Ovary (tissue), 9 donors: ENCODE measurements around the gene BUB3. TPM values are rescaled to one million over a fixed set of nuclear protein-coding genes. Genes with fewer than 3 reads are reported as not detected.

Source experiments
- DNase-seq, 5 donors: peaks; one replicate each; pipeline ENCODE4 v3.0.0-alpha.2; 2019 to 2020
- H3K27ac ChIP-seq, 2 donors: fragments of 200-600 bp; one replicate each; pipeline versions ENCODE4 v1.5.1 to v1.8.0; 2019 to 2022
- H3K27me3 ChIP-seq: fragments of 200-600 bp; one replicate; pipeline ENCODE4 v1.8.0; 2022
- H3K36me3 ChIP-seq: fragments of 200-600 bp; sonication (generic); one replicate; pipeline ENCODE4 v1.5.1; 2019
- H3K4me1 ChIP-seq: one replicate; pipeline ENCODE4 v1.8.1; 2013; ENCODE audit warnings: mild to moderate bottlenecking, moderate library complexity; ENCODE audit not compliant: insufficient read depth
- H3K4me3 ChIP-seq: fragments of 200-600 bp; sonication (generic); one replicate; pipeline ENCODE4 v1.5.1; 2017
- H3K9me3 ChIP-seq, 2 donors: fragments of 200-600 bp in 1 of 2; sonication (generic) in 1 of 2; one replicate each; pipeline versions ENCODE4 v1.5.1 to v1.8.1; 2013 to 2019; ENCODE audit warnings: mild to moderate bottlenecking in 1 of 2, moderate library complexity in 1 of 2
- EP300 ChIP-seq: sonication (generic); formaldehyde crosslinking; IDR thresholded peaks from one replicate; pipeline ENCODE4 v1.6.1; 2017; ENCODE audit warnings: antibody characterized with exemption
- POLR2A ChIP-seq: fragments of 450-650 bp; IDR thresholded peaks from one replicate; pipeline ENCODE4 v1.6.1; 2017; ENCODE audit warnings: antibody characterized with exemption, mild to moderate bottlenecking, moderate library complexity
- WGBS, 3 donors: extraction: QIAGEN DNeasy Blood & Tissue Kit in 1 of 3; methylation state at CpG; one replicate each; pipeline versions ENCODE4 v1.1.5 to v1.1.7; 2013 to 2017; 5-methylcytosine and 5-hydroxymethylcytosine counted together
- intact Hi-C, 4 donors: fragments of 100-400 bp; cut with DNase I; formaldehyde crosslinking; loops; one replicate each; pipeline versions ENCODE4 v1.11.0 to v1.15.1; 2022 to 2023
- polyA plus RNA-seq, 2 donors: library from polyadenylated mRNA; stranded (reverse); fragments of 200-250 nt in 1 of 2; fragments of 350-450 nt in 1 of 2; fragmentation: Illumina TruSeq in 1 of 2; extraction: RNeasy Lipid Tissue Mini Kit (QIAGEN cat#74804) in 1 of 2; gene quantifications; one replicate each; pipeline ENCODE4 v1.2.3, GENCODE V29; 2013 to 2014
- total RNA-seq, 7 donors: library from RNA; depleted of rRNA in 2 of 7; stranded (reverse); fragments of >200 nt in 2 of 7; fragmentation: NEBNext Ultra II Directional in 3 of 7; extraction: Animal tissue kit (Norgen Biotek cat#: 25700) in 3 of 7; gene quantifications; one replicate each; pipeline versions ENCODE4 v1.1.0 to v1.2.4, GENCODE V29; 2016 to 2023
- TF ChIP-seq, protein P1 (sequence below), 3 donors: fragments of 450-650 bp in 2 of 3; fragments of 200-600 bp in 1 of 3; IDR thresholded peaks; one replicate each; pipeline versions ENCODE4 v1.5.1 to v1.8.0; 2016 to 2022; ENCODE audit warnings: antibody characterized with exemption in 3 of 3, mild to moderate bottlenecking in 1 of 3
- donor health status: DM: no; HTN: no; CAD: no; lungs with moderate emphysema.
- donor health status: DM: no; HTN: no; CAD: no.
- donor health status: Bipolar disorder and iron deficiency.
- donor health status: DM: yes; HTN: yes; CAD: no.
- donor health status: DM: no; HTN: no; CAD: no.
- donor health status: DM: yes; HTN: yes; CAD: no.

BUB3 gene
- total and polyA plus RNA-seq, 9 donors = 54.8 to 63.1 (median 59.9) TPM

DNA sequence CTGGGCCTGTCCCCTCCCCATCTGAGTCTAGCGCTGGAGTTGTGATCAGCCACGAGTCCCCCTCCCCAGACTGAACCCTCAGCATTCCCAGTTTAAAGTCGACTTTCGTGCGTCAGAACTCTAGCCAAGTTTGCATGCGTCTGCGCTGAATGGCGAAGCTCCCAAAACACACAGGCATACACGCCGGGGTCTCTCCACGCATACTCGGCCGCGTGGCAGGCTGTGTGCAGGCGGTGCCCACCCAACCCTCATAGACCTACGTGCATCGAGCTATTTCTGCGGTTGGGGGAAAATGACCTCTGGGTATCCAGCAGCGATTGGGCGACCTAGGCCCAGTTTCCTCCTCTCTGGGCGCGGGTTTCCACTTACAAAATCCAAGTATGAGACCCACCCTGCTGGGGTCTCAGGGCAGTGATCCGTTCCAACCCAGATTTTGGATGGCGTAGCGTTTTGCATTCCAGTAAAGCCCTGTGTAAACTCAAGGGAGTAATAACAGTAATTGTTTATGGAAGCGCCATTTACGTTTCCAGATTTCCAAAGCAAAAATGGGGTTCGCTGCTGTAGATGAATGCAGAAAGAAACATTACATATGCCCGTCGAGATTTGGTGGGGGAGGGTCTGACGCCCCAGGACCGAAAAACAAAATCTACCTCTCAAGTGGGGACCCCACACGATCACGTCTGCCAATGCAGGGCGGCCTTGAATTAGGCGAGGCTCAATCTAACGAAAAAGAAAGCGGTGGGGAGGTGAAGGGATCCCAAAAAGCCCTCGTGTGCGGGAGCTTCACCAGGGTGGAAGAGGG lies 20.5 kb upstream of the BUB3 start:
- TF ChIP-seq, protein P1, sequence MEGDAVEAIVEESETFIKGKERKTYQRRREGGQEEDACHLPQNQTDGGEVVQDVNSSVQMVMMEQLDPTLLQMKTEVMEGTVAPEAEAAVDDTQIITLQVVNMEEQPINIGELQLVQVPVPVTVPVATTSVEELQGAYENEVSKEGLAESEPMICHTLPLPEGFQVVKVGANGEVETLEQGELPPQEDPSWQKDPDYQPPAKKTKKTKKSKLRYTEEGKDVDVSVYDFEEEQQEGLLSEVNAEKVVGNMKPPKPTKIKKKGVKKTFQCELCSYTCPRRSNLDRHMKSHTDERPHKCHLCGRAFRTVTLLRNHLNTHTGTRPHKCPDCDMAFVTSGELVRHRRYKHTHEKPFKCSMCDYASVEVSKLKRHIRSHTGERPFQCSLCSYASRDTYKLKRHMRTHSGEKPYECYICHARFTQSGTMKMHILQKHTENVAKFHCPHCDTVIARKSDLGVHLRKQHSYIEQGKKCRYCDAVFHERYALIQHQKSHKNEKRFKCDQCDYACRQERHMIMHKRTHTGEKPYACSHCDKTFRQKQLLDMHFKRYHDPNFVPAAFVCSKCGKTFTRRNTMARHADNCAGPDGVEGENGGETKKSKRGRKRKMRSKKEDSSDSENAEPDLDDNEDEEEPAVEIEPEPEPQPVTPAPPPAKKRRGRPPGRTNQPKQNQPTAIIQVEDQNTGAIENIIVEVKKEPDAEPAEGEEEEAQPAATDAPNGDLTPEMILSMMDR (IDR thresholded peaks at IDR 0.05) = no peak
- TF ChIP-seq EP300 (no peak), POLR2A (no peak)
- no peaks in the 10 kb centered on the region for H3K36me3 ChIP-seq
- peaks cover 0 to 3% of the 10 kb centered on the region in 2 donors for H3K9me3 ChIP-seq
- WGBS, 3 donors = 4 to 5% (median 4%) methylated on average over 40 of the region's 40 CpGs
- H3K27me3 ChIP-seq = peaks cover 14% of the 10 kb centered on the region
- H3K27ac ChIP-seq = no peak overlapping the region
- no peak overlapping the region for H3K4me3 ChIP-seq
- intact Hi-C loops = loop anchor here in 3 of 4 donors (5.0 to 10.0 kb wide), 3 partner anchors 421 to 831 kb away; no protein-coding TSS in a partner anchor
- peaks cover 15% of the 10 kb centered on the region for H3K4me1 ChIP-seq
- no peak for DNase-seq

DNA sequence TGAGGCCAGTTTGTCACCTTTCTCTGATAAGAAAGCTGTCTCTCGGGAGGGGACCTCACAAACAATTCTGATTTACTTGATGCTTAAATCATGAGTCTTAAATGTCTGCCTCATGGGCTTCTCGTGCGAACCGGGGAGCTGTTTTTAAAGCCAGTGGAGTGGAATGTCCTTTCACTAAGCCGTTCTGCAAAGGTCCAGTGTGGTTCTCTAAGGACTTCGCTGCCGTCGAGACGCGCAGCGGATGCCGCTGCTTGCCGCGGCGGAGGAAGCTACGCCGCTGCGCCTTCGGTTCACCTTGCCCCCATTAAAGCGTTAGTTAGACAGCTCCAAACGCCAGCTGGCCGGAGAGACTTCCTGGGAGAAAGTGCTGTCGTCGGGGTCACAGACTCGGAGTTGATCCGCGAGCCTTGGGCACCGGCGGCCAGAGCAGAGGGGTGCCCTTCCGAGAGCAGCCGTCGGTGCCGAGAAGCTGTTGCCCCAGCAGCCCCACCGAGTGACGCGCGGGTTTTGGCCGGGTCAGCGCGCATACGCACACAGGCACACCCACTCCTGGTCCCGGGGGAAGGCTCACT lies 19.8 kb upstream of the BUB3 start:
- Histone ChIP-seq H3K36me3 (no peaks in the 10 kb centered on the region), H3K27ac (no peak overlapping the region), H3K27me3 (peaks cover 14% of the 10 kb centered on the region), H3K4me3 (no peak overlapping the region), H3K9me3 (no peaks in the 10 kb centered on the region), H3K4me1 (peaks cover 15% of the 10 kb centered on the region)
- 3 to 4% (median 4%) methylated on average over 37 to 42 of the region's 42 CpGs for WGBS, 3 donors
- intact Hi-C loops = loop anchor here in 3 of 4 donors (5.0 to 10.0 kb wide), 3 partner anchors 420 to 830 kb away; no protein-coding TSS in a partner anchor
- TF ChIP-seq, protein P1 (IDR thresholded peaks at IDR 0.05) = no peak
- TF ChIP-seq POLR2A = no peak
- TF ChIP-seq EP300 = no peak
- DNase-seq = no peak

DNA sequence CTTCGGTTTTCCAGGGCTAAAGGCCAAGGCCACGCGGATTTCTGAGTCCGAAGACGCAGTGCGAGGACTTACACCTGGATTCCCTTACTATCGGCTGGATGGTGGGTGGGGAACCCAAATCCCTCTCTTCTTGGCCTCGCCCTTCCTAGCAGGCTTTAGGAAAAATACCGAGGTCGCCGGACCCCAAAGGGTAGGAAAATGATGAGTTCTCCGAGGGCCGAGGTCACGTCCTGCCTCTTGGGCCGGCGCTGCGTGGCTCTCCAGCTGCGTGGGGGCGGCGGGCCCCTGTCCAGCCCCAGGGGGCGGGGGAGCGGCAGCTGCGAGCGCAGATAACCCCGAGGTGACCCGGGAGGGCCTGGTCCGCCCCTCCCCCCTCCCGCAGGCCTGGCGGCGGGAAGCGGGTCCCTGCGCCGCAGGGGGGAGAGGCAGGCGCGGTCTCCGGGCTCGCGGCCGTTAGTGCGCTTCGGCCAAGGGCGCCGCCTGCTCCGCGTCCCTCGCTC lies 19.2 kb upstream of the BUB3 start:
- intact Hi-C loops = loop anchor here in 3 of 4 donors (5.0 to 10.0 kb wide), 3 partner anchors 420 to 830 kb away; no protein-coding TSS in a partner anchor
- no peak overlapping the region for H3K4me3 ChIP-seq
- no peaks in the 10 kb centered on the region for H3K9me3 ChIP-seq
- no peaks in the 10 kb centered on the region for H3K36me3 ChIP-seq
- TF ChIP-seq, protein P1 (IDR thresholded peaks at IDR 0.05) = no peak
- no peak for TF ChIP-seq POLR2A
- TF ChIP-seq EP300 = no peak
- H3K4me1 ChIP-seq = peaks cover 15% of the 10 kb centered on the region
- H3K27me3 ChIP-seq = peaks cover 16% of the 10 kb centered on the region
- H3K27ac ChIP-seq = no peak overlapping the region
- 1 to 3% (median 2%) methylated on average over 16 to 45 of the region's 46 CpGs for WGBS, 3 donors
- no peak for DNase-seq

DNA sequence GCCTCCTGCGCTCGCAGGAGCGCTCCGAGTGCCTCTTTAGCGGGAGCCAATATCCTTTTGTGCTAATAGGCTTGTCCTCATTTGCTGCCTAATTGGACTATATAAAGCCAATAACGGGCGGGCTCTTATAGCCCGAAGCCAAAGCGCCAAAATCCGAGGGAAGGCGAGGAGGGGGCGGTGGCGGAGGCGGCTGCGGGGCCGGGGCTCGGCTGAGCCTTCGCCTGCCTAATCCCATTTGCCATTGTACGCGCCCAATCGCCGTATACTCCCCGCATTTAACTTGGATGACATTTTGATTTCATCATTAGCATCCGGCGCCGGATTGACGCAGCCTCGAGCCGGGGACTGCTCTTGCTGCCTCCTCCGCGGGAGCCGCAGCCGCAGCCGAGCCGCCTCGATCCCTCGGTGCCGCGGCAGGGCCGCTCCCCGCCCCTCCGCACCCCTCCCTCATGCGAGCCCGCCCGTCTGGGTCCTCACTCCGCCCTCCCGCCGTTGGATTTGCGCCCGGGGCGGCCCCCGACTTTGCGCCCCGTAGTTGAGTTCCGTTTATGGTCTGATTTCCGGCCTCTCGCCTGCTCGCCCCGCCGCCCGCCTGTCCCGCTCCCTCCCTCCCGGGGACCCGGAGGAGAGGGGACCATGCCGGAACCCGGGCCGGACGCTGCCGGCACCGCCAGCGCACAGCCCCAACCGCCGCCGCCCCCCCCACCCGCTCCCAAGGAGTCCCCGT lies 18.6 kb upstream of the BUB3 start, which contains the start of gene HMX3:
Gene HMX3, plus strand, starts transcription at position 556 of the 727 bp plus-strand sequence. Its CDS starts 81 bp downstream, at position 637.
- Histone ChIP-seq H3K27ac (no peak within 1 kb of the TSS), H3K4me1 (peaks cover 15% of the 10 kb centered on the region), H3K9me3 (no peaks in the 10 kb centered on the region), H3K36me3 (no peaks in the 10 kb centered on the region), H3K4me3 (peak within 1 kb of the TSS; percentile 20), H3K27me3 (peaks cover 18% of the 10 kb centered on the region)
- WGBS, 3 donors = 1% methylated on average over 60 to 76 of the region's 76 CpGs
- intact Hi-C loops = loop anchor here in 2 of 4 donors (10.0 kb wide), 2 partner anchors 419 to 829 kb away; no protein-coding TSS in a partner anchor
- TF ChIP-seq EP300 = no peak
- TF ChIP-seq POLR2A = no peak
- TF ChIP-seq, protein P1 (IDR thresholded peaks at IDR 0.05) = no peak
- no peak for DNase-seq
